Vagina (tissue), 2 donors: ENCODE measurements around the gene TM9SF4. TPM values are rescaled to one million over a fixed set of nuclear protein-coding genes. Genes with fewer than 3 reads are reported as not detected.

ENCODE experiments used
- DNase-seq, 2 donors: peaks; one replicate each; pipeline ENCODE4 v3.0.0-alpha.2; 2017; ENCODE audit errors: extremely low spot score in 2 of 2
- H3K27ac ChIP-seq: fragments of 200-600 bp; sonication (generic); one replicate; pipeline ENCODE4 v1.5.1; 2019
- H3K27me3 ChIP-seq: fragments of 200-600 bp; sonication (generic); one replicate; pipeline ENCODE4 v1.5.1; 2019
- H3K36me3 ChIP-seq, 2 donors: fragments of 200-600 bp; sonication (generic); one replicate each; pipeline ENCODE4 v1.5.1; 2017 to 2019
- H3K4me1 ChIP-seq: fragments of 200-600 bp; sonication (generic); one replicate; pipeline ENCODE4 v1.5.1; 2019
- H3K4me3 ChIP-seq, 2 donors: fragments of 200-600 bp; sonication (generic); 1 replicate in 1 of 2; 2 replicates in 1 of 2; pipeline ENCODE4 v1.5.1; 2016 to 2019
- H3K9me3 ChIP-seq: fragments of 200-600 bp; sonication (generic); one replicate; pipeline ENCODE4 v1.5.1; 2019
- CTCF ChIP-seq, 3 experiments: fragments of 450-650 bp in 2 of 3; fragments of 200-600 bp in 1 of 3; sonication (generic) in 1 of 3; IDR thresholded peaks; one replicate each; pipeline ENCODE4 v1.5.1; 2017 to 2019; ENCODE audit warnings: antibody characterized with exemption in 3 of 3, mild to moderate bottlenecking in 2 of 3, moderate library complexity in 2 of 3
- POLR2A ChIP-seq, 2 donors: fragments of 450-650 bp; IDR thresholded peaks; one replicate each; pipeline ENCODE4 v1.6.1; 2017; ENCODE audit warnings: antibody characterized with exemption in 2 of 2, mild to moderate bottlenecking in 2 of 2, moderate library complexity in 2 of 2
- POLR2AphosphoS5 ChIP-seq, 2 donors: sonication (generic); formaldehyde crosslinking; IDR thresholded peaks; one replicate each; pipeline ENCODE4 v1.9.0; 2017; ENCODE audit warnings: antibody characterized with exemption in 2 of 2, mild to moderate bottlenecking in 2 of 2, low read depth in 1 of 2; ENCODE audit not compliant: insufficient read depth in 1 of 2
- intact Hi-C: fragments of 100-400 bp; cut with DNase I; formaldehyde crosslinking; loops from one replicate; pipeline ENCODE4 v1.15.1; 2023
- total RNA-seq: library from RNA; depleted of rRNA; stranded (reverse); fragments of >200 nt; gene quantifications from one replicate; pipeline ENCODE4 v1.2.3, GENCODE V29; 2016

The TM9SF4 gene
- total RNA-seq, 1 donor from 2014 or later, result 32.2 TPM

GRCh38 chr20:32135983-32136515, 26.5 kb downstream of the TM9SF4 start:
- H3K9me3 ChIP-seq, result no peaks in the 10 kb centered on the region
- no peaks in the 10 kb centered on the region for H3K27me3 ChIP-seq
- H3K27ac ChIP-seq, result no peak overlapping the region
- H3K4me3 ChIP-seq, result no peak overlapping the region
- DNase-seq, result no peak
- peaks cover 0 to 25% of the 10 kb centered on the region in 2 donors for H3K36me3 ChIP-seq
- intact Hi-C loops, result no loop called here
- no peak for TF ChIP-seq POLR2A (IDR thresholded peaks at IDR 0.05)
- TF ChIP-seq POLR2AphosphoS5 (IDR thresholded peaks at IDR 0.05; ENCODE audit: insufficient read depth in 1 of 2, low read depth in 1 of 2), result no peak
- no peak for TF ChIP-seq CTCF (IDR thresholded peaks at IDR 0.05)
- H3K4me1 ChIP-seq, result no peaks in the 10 kb centered on the region

GRCh38 chr20:32138921-32139320, 29.4 kb downstream of the TM9SF4 start:
- DNase-seq, result no peak
- intact Hi-C loops, result no loop called here
- Histone ChIP-seq H3K4me1 (no peaks in the 10 kb centered on the region), H3K27ac (no peak overlapping the region), H3K36me3 (peaks cover 0 to 53% of the 10 kb centered on the region in 2 donors), H3K9me3 (no peaks in the 10 kb centered on the region), H3K27me3 (no peaks in the 10 kb centered on the region), H3K4me3 (no peak overlapping the region)
- TF ChIP-seq CTCF (IDR thresholded peaks at IDR 0.05), result no peak
- TF ChIP-seq POLR2A (IDR thresholded peaks at IDR 0.05), result no peak
- TF ChIP-seq POLR2AphosphoS5 (IDR thresholded peaks at IDR 0.05; ENCODE audit: insufficient read depth in 1 of 2, low read depth in 1 of 2), result no peak

- DNase-seq, result no peak
- Histone ChIP-seq H3K36me3 (peaks cover 0 to 63% of the 10 kb centered on the region in 2 donors), H3K9me3 (no peaks in the 10 kb centered on the region), H3K27me3 (no peaks in the 10 kb centered on the region), H3K27ac (no peak overlapping the region), H3K4me1 (no peaks in the 10 kb centered on the region), H3K4me3 (no peak overlapping the region)
- TF ChIP-seq CTCF (IDR thresholded peaks at IDR 0.05), result no peak
- TF ChIP-seq POLR2A (IDR thresholded peaks at IDR 0.05), result no peak
- TF ChIP-seq POLR2AphosphoS5 (IDR thresholded peaks at IDR 0.05; ENCODE audit: insufficient read depth in 1 of 2, low read depth in 1 of 2), result no peak
- intact Hi-C loops, result no loop called here
These were observed 30.4 kb downstream of the TM9SF4 start for GRCh38 chr20:32139947-32140346.

- H3K4me1 ChIP-seq, result no peaks in the 10 kb centered on the region
- TF ChIP-seq CTCF (IDR thresholded peaks at IDR 0.05) (no peak), POLR2AphosphoS5 (IDR thresholded peaks at IDR 0.05; ENCODE audit: insufficient read depth in 1 of 2, low read depth in 1 of 2) (no peak), POLR2A (IDR thresholded peaks at IDR 0.05) (no peak)
- no peak overlapping the region for H3K27ac ChIP-seq
- no peaks in the 10 kb centered on the region for H3K9me3 ChIP-seq
- H3K36me3 ChIP-seq, result peaks cover 0 to 69% of the 10 kb centered on the region in 2 donors
- no peak for DNase-seq
- H3K27me3 ChIP-seq, result no peaks in the 10 kb centered on the region
- intact Hi-C loops, result no loop called here
- no peak overlapping the region for H3K4me3 ChIP-seq
These were observed 31.1 kb downstream of the TM9SF4 start for GRCh38 chr20:32140603-32141002.

- no peaks in the 10 kb centered on the region for H3K4me1 ChIP-seq
- H3K4me3 ChIP-seq, result no peak overlapping the region
- H3K36me3 ChIP-seq, result peaks cover 0 to 76% of the 10 kb centered on the region in 2 donors
- no peaks in the 10 kb centered on the region for H3K27me3 ChIP-seq
- H3K9me3 ChIP-seq, result no peaks in the 10 kb centered on the region
- intact Hi-C loops, result no loop called here
- TF ChIP-seq POLR2AphosphoS5 (IDR thresholded peaks at IDR 0.05; ENCODE audit: insufficient read depth in 1 of 2, low read depth in 1 of 2), result no peak
- no peak for TF ChIP-seq CTCF (IDR thresholded peaks at IDR 0.05)
- TF ChIP-seq POLR2A (IDR thresholded peaks at IDR 0.05), result no peak
- H3K27ac ChIP-seq, result no peak overlapping the region
- no peak for DNase-seq
These were observed 32.0 kb downstream of the TM9SF4 start for GRCh38 chr20:32141465-32141980.
